HL-60/S4 treated with phorbol 12-myristate 13-acetate at 8.2 ng/mL for 4 days and 3 days (cell line): ENCODE results near the gene ANKFN1.

Source experiments
- in situ Hi-C: fragments of 300-500 bp; cut with MboI; formaldehyde crosslinking; loops from 2 replicates; pipeline ENCODE4 v1.15.0; 2022; ENCODE audit warnings: low sequenced_read_pairs

The ANKFN1 gene

DNA sequence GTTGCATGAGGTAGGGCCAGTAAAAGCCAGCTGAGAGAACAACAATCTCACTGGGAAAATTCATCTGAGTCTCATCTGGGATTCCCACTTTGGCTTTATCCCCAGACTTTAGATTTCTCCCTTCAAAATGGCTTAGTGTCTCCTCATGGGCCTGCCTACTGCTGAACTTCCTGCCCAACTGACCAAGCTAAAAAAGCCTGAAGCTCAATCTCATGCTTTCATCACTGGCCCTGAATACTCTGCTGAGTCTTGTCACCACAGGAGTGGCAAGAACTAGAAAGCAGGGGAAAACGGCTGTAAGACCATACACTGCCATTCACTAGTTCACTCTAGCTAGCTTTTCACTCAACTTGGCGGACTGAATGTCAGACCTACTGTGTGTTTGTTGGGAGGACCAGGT, 343.9 kb downstream of the ANKFN1 start:
- in situ Hi-C loops: no loop called here

- in situ Hi-C loops: no loop called here
Observed at GRCh38 chr17:56499799-56500388, 346.6 kb downstream of the ANKFN1 start.

DNA sequence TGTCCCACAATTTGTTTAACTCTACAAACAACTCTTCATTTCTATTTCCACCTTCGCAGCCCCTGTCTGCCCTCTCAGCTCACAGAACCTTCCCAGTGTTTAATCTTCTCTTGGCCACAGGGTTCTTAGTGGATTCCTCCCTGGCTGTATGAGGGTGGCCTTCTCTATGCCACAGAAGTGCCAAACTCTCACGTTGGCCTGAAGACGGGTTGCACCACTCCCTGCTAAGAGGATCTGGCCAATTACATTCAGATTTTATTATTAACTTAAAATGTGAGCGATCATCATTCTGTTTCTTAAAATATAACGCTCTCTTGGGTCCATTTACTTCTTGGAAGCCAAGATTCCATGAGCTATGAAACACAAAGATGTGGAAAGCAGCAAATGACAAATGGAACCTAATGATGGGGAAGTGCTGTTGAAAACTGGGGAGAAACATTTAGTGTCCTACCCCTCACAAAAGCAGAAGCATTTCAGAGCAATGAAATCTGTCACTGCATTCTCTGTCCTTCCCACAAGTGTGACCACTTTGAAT, 348.9 kb downstream of the ANKFN1 start:
- in situ Hi-C loops: no loop called here

DNA sequence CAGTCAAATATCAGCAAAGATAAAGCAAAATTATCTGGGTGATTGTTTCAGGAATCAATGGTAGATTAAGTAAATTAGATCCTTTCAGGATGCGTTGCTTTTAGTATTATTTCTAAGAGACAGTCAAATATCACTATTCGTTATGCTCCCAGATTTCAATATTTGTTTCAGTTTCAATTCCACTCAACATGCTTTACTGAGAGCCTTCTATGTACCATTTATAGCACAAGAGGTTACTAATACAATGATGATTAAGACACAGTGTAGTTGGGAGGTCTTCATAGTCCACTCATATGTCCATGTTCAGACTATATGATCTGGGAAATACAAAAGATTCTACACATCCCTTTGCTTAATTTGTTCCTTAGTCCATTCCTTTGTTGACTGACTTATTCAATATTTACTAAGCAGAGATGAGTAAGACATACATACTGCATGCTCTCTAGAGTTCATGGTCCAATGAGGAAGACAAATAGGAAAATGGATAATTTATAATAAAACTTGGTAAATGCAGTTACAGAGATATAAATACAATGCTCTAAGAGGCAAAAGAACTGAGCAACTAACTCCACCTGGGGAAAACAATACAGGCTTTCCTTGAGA, 352.0 kb downstream of the ANKFN1 start:
- in situ Hi-C loops: no loop called here

GRCh38 chr17:56506349-56506748, 353.1 kb downstream of the ANKFN1 start:
- in situ Hi-C loops: no loop called here

GRCh38 chr17:56510554-56511342, 357.5 kb downstream of the ANKFN1 start:
- in situ Hi-C loops: no loop called here

DNA sequence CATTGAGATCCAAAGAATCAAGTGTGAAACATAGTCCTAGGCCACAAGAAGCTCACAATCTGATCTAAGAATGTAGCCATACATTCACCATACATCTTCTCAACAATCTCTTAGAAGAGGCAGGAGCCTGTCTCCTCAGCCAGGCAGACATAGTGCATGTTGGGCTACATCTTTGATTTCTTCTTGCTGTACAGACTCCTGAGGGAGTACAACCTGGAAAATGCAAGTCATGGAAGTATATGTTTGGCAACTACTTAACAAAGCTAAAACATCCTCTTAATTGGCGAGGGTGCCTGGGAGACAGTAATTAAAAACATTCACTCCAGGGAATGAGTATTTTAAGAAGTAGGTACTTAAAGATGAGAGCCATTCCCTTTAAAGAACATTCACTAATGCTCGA, 361.0 kb downstream of the ANKFN1 start:
- in situ Hi-C loops: no loop called here

DNA sequence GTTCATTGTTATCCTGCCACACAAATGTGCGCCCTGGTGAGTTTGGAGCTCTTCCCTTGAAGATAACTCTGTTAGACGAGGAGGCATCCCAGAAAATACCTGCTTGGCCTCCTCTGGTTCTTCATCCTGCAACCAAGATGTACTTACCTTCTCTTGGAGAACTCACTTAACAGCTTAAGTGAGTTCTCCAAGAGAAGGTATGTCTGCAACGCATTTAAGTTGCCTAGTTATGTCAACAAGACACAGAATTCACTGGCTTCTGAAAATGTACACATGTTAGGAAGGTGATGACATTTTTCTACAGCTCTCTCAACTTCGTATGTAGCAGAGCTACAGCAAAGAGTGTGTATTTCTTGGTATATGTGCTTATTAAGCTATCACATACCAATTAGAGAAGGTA, 361.6 kb downstream of the ANKFN1 start:
- in situ Hi-C loops: no loop called here

DNA sequence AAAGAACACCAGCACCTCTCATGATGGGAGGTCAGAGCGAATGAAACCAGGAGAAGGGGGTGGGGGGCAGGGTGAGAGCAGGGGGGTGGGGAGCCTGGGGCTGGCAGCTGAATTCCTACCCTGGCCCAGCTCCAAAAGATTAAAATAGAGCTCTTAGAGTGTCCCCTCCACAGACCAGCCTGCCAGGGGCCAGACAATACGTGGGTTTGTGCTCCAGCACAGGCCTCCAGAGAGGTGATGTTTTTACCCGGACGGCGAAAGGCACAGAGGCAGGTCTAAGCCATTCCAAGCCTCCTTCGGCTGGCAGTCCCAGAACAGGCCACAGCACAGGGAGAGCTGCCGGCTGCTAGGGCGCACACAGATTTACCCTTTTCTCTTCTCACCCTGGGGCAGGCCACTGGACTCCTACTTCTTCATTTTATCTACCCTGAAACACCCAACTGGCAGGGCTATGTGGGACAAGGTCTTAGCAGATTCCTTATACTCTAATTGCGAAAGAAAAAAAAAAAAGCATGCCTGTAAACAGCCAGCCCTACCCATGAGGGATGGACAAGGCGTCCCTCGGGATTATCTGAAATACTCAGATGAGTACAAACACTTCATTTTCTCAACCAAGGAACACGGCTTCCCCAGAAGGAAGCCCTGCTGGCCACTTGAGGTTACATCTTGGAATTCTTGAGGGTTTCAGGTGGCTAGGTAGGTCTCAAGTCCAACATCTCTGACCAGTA, 368.3 kb downstream of the ANKFN1 start:
- in situ Hi-C loops: no loop called here

DNA sequence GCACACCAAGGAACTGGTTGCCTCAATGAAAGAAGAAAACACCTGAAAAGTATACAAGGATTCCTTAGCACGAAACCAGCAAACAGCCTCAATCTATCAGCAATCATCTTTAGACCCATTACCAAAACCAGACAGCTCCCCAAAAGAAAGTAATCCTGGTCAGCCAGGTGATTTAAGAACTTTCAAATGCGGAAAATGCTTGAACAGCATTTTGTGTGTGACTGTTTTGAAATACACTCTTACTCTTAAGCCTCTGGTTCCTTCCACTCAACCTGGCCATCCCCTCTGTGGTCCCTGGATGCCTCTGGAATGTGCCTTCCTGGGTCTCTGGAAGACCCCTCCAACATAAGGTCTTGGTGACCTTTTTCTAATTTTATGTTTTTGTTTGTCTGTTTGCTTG, 369.8 kb downstream of the ANKFN1 start:
- in situ Hi-C loops: no loop called here

- in situ Hi-C loops: no loop called here
Observed at GRCh38 chr17:56528696-56529095, 375.4 kb downstream of the ANKFN1 start.

- in situ Hi-C loops: no loop called here
Observed at GRCh38 chr17:56532926-56533325, 379.7 kb downstream of the ANKFN1 start.

GRCh38 chr17:56536766-56537165, 383.5 kb downstream of the ANKFN1 start:
- in situ Hi-C loops: no loop called here

DNA sequence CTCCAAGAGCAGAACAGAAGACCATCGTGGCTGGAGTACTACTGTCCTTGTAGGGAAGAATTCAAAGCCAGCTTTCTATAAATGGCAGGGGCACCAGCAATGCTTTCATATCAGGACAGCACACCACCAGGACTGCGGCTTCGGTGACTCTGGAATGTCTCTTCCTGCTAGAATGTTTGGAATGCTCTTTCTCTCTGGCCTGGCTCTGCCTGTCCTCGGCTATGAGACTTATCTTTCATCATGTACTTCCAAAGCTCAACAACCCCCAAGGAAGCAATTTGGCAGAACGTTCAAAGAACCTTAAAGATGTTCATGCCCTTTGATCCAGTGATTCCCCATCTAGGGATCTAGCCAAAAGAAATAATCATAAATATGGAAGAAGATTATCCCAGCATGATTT, 387.6 kb downstream of the ANKFN1 start:
- in situ Hi-C loops: no loop called here

DNA sequence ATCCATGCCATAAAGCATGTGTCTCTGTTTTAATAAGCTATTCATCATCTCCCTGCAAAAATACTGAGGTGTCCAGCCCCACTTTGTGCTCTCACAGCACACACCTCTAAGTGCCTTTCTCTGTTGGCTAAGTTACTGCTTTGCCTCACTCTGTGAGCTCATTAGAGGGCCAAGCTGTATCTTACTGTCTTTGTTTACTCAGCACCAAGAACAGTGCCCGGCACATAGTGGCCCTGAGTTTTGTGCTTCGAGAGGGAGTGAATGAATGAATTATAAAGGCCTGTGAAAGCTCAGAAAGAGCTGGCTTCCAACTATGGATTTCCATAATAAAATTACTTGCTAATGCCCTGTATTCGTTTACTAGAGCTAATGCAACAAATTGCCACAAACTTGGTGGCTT, 390.0 kb downstream of the ANKFN1 start:
- in situ Hi-C loops: no loop called here

- in situ Hi-C loops: no loop called here
Observed at GRCh38 chr17:56545106-56545505, 391.8 kb downstream of the ANKFN1 start.

- in situ Hi-C loops: no loop called here
Observed at GRCh38 chr17:56545930-56546329, 392.7 kb downstream of the ANKFN1 start.

DNA sequence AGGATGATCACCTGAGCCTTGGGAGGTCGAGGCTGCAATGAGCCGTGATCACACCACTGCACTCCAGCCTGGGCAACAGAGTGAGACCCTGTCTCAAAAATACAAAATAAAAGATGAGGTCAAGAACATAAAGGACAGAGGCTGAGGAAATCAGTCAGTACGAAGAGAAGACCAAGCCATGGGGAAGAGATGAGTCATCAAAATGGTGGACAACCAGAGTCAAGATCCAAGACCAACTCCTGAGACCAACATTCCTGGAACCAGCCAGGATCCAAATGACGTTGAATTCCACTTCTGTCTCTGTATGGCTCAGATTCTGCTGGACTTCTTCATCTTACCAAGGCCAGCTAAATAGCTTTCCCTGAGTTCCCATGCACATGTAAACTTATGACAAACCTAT, 395.4 kb downstream of the ANKFN1 start:
- in situ Hi-C loops: no loop called here

- in situ Hi-C loops: no loop called here
Observed at GRCh38 chr17:56549501-56549900, 396.2 kb downstream of the ANKFN1 start.

GRCh38 chr17:56557682-56558081, 404.4 kb downstream of the ANKFN1 start:
- in situ Hi-C loops: no loop called here

GRCh38 chr17:56558088-56558487, 404.8 kb downstream of the ANKFN1 start:
- in situ Hi-C loops: no loop called here
